Hepatocyte (in vitro differentiated cells): Measurements from ENCODE around the gene ITPR3. TPM values are rescaled to one million over a fixed set of nuclear protein-coding genes. Genes with fewer than 3 reads are reported as not detected.
A peak's percentile ranks its signal among the peaks of the same experiment; 100 is the strongest.

Experiments used
- DNase-seq: peaks from one replicate; pipeline ENCODE4 v3.0.0-alpha.2; 2016; ENCODE audit warnings: low spot score
- H2AFZ ChIP-seq: fragments of 200-600 bp; sonication (generic); 2 replicates; pipeline ENCODE4 v1.6.0; 2016; ENCODE audit warnings: antibody characterized with exemption, mild to moderate bottlenecking
- H3K27ac ChIP-seq: fragments of 200-600 bp; sonication (generic); 2 replicates; pipeline ENCODE4 v1.5.1; 2016; ENCODE audit warnings: mild to moderate bottlenecking
- H3K27me3 ChIP-seq: fragments of 200-600 bp; sonication (generic); 2 replicates; pipeline ENCODE4 v1.6.1; 2016
- H3K36me3 ChIP-seq: fragments of 200-600 bp; sonication (generic); replicated peaks from 2 replicates; pipeline ENCODE4 v1.5.1; 2016; ENCODE audit warnings: low read depth; ENCODE audit not compliant: insufficient read depth
- H3K4me1 ChIP-seq: fragments of 200-600 bp; sonication (generic); 2 replicates; pipeline ENCODE4 v1.5.1; 2016; ENCODE audit warnings: mild to moderate bottlenecking, moderate library complexity; ENCODE audit not compliant: insufficient read depth
- H3K4me2 ChIP-seq: fragments of 200-600 bp; sonication (generic); 2 replicates; pipeline ENCODE4 v1.6.0; 2016
- H3K4me3 ChIP-seq: fragments of 200-600 bp; sonication (generic); 2 replicates; pipeline ENCODE4 v1.5.1; 2016; ENCODE audit warnings: mild to moderate bottlenecking
- H3K79me2 ChIP-seq: fragments of 200-600 bp; sonication (generic); 2 replicates; pipeline ENCODE4 v1.6.0; 2017; ENCODE audit warnings: mild to moderate bottlenecking
- H3K9me2 ChIP-seq: fragments of 200-600 bp; sonication (generic); replicated peaks from 2 replicates; pipeline ENCODE4 v1.6.0; 2017; ENCODE audit warnings: mild to moderate bottlenecking; ENCODE audit not compliant: insufficient read depth
- H3K9me3 ChIP-seq: fragments of 200-600 bp; sonication (generic); 2 replicates; pipeline ENCODE4 v1.5.1; 2016; ENCODE audit warnings: low read depth, mild to moderate bottlenecking
- H4K20me1 ChIP-seq: fragments of 200-600 bp; sonication (generic); 2 replicates; pipeline ENCODE4 v1.6.0; 2016; ENCODE audit warnings: mild to moderate bottlenecking; ENCODE audit not compliant: insufficient read depth, poor library complexity, severe bottlenecking
- EZH2 ChIP-seq: fragments of 200-600 bp; sonication (generic); IDR thresholded peaks from 2 replicates; pipeline ENCODE4 v1.6.1; 2016; ENCODE audit warnings: antibody characterized with exemption, mild to moderate bottlenecking, borderline replicate concordance
- EZH2phosphoT487 ChIP-seq: fragments of 200-600 bp; sonication (generic); IDR thresholded peaks from one replicate; pipeline ENCODE4 v1.6.1; 2018; ENCODE audit warnings: antibody characterized with exemption, mild to moderate bottlenecking, low read depth, moderate library complexity; ENCODE audit not compliant: unreplicated experiment, severe bottlenecking
- WGBS: methylation state at CpG from one replicate; pipeline ENCODE4 v1.1.6; 2016; ENCODE audit warnings: low lambda C conversion rate; ENCODE audit errors: missing lambda C conversion rate; 5-methylcytosine and 5-hydroxymethylcytosine counted together
- polyA plus RNA-seq: library from polyadenylated mRNA; unstranded; fragments of >200 nt; fragmentation: Nextera tagmentation; extraction: Ambion mirVana; gene quantifications from 2 replicates; pipeline ENCODE4 v1.2.1, GENCODE V29; 2016
- total RNA-seq: library from RNA; depleted of rRNA; stranded (reverse); fragments of >200 nt; gene quantifications from 2 replicates; pipeline ENCODE4 v1.2.3, GENCODE V29; 2014
- TF ChIP-seq, protein P1 (sequence below): fragments of 200-600 bp; sonication (generic); IDR thresholded peaks from 2 replicates; pipeline ENCODE4 v1.5.1; 2016; ENCODE audit warnings: antibody characterized with exemption, mild to moderate bottlenecking; ENCODE audit not compliant: poor library complexity

Gene ITPR3
- total and polyA plus RNA-seq, 2 experiments from 2014 or later: 16.5 to 39.6 TPM

DNA sequence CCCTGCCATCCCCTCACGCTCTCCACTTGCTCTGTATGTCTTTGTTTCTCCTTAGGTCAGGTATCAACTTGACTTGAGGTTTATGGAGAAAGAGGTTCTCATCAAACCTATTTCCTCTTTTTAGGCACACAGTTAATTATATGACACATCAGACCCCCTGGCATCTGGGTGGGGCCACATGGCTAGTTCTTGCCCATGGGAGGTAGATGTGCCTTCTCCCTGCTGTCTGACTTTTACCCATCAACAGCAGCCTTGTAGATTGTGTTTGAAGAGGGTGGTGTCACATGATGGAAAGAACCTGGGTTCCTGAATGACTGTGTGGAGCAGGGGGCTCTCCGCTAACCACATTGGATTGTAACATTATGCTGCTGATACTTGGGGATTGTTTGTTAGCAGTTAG, 97.6 kb downstream of the ITPR3 start:
- Histone ChIP-seq H3K9me2 (no peaks in the 10 kb centered on the region), H3K4me3 (no peak overlapping the region), H3K4me2 (no peak overlapping the region), H3K4me1 (peaks cover 15% of the 10 kb centered on the region), H3K79me2 (no peaks in the 10 kb centered on the region), H2AFZ (no peak overlapping the region), H3K27ac (peak overlapping the region; percentile 24), H4K20me1 (no peaks in the 10 kb centered on the region), H3K27me3 (no peaks in the 10 kb centered on the region), H3K36me3 (no peaks in the 10 kb centered on the region), H3K9me3 (no peaks in the 10 kb centered on the region)
- TF ChIP-seq EZH2 (no peak), EZH2phosphoT487 (no peak)
- TF ChIP-seq, protein P1, sequence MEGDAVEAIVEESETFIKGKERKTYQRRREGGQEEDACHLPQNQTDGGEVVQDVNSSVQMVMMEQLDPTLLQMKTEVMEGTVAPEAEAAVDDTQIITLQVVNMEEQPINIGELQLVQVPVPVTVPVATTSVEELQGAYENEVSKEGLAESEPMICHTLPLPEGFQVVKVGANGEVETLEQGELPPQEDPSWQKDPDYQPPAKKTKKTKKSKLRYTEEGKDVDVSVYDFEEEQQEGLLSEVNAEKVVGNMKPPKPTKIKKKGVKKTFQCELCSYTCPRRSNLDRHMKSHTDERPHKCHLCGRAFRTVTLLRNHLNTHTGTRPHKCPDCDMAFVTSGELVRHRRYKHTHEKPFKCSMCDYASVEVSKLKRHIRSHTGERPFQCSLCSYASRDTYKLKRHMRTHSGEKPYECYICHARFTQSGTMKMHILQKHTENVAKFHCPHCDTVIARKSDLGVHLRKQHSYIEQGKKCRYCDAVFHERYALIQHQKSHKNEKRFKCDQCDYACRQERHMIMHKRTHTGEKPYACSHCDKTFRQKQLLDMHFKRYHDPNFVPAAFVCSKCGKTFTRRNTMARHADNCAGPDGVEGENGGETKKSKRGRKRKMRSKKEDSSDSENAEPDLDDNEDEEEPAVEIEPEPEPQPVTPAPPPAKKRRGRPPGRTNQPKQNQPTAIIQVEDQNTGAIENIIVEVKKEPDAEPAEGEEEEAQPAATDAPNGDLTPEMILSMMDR: no peak
- no peak for DNase-seq
- WGBS: 100% methylated on average over 2 of the region's 2 CpGs

DNA sequence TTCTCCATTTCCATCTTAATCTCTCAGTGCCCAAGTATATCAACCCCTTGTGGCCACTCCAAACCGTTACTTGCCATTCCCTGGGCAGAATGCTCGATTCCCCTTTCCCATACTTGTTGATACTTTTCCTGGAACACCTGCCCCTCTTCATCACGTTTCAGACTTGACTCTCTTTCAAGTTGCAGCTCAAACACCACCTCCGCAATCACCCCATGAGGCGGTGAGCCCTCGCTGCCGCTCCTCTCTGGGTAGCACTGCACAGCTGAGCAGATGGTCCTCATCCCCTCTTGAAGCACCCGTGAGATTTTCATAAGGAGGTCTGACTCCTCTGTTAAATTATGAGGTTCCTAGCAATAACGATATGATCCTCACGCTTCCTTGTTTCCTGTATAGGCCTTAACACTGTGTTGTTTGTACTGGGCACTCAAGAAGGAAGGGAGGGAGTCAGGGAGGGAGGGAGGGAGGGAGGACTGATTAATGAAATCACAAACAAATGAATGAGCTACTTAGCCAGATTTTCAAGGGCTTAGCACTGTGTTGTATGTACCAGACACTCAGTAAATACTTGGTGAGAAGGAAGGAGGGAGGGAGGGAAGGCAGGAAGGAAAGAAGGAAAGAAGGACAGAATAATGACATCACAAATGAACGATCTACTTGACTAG, 98.3 kb downstream of the ITPR3 start:
- no peak for DNase-seq
- Histone ChIP-seq H3K27ac (no peak overlapping the region), H3K27me3 (no peaks in the 10 kb centered on the region), H3K4me2 (no peak overlapping the region), H3K9me2 (no peaks in the 10 kb centered on the region), H4K20me1 (no peaks in the 10 kb centered on the region), H3K4me3 (no peak overlapping the region), H2AFZ (no peak overlapping the region), H3K79me2 (no peaks in the 10 kb centered on the region), H3K9me3 (no peaks in the 10 kb centered on the region), H3K36me3 (no peaks in the 10 kb centered on the region), H3K4me1 (peaks cover 15% of the 10 kb centered on the region)
- TF ChIP-seq, protein P1: no peak
- TF ChIP-seq EZH2phosphoT487: no peak
- no peak for TF ChIP-seq EZH2
- WGBS: 88% methylated on average over 11 of the region's 11 CpGs

DNA sequence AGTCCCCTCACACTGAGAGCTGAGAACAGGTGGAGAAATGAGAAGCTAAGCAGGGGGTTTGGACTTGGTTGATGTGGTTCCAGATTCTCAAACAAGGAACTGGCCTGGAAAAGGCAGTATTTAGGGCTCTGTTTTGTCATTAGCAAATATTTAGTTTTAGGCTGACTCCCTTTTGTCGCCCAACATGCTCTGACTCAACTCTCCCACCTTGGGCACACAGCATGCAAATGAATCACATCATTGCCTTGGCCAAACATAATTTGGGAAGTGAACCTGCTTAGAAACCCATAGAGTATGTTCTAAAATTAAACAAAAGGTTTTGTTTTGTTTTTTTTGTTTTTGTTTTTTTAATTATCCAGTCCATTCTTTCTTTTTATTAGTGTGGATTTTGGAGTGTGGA, 99.9 kb downstream of the ITPR3 start:
- no peaks in the 10 kb centered on the region for H3K36me3 ChIP-seq
- no peaks in the 10 kb centered on the region for H3K79me2 ChIP-seq
- H4K20me1 ChIP-seq: no peaks in the 10 kb centered on the region
- WGBS: 61% methylated on average over 1 of the region's 1 CpG
- DNase-seq: no peak
- H3K9me3 ChIP-seq: no peaks in the 10 kb centered on the region
- H3K4me3 ChIP-seq: no peak overlapping the region
- H3K27me3 ChIP-seq: no peaks in the 10 kb centered on the region
- TF ChIP-seq, protein P1: no peak
- TF ChIP-seq EZH2phosphoT487 (no peak), EZH2 (no peak)
- H3K4me1 ChIP-seq: peaks cover 15% of the 10 kb centered on the region
- H3K9me2 ChIP-seq: no peaks in the 10 kb centered on the region
- H2AFZ ChIP-seq: no peak overlapping the region
- no peak overlapping the region for H3K27ac ChIP-seq
- no peak overlapping the region for H3K4me2 ChIP-seq
